NCI-H2081 (cell line): Measurements from ENCODE around the gene CCKAR.
"Not testable (repeated sequence)": the region's sequence is repeated elsewhere in the genome, so short reads cannot be mapped to it uniquely, and the experiment has no call there.

Source experiments
- DNase-seq, 2 experiments: peaks; one replicate each; lab custom pipeline; 2025; lab: John Stamatoyannopoulos, UW

Gene CCKAR, protein sequence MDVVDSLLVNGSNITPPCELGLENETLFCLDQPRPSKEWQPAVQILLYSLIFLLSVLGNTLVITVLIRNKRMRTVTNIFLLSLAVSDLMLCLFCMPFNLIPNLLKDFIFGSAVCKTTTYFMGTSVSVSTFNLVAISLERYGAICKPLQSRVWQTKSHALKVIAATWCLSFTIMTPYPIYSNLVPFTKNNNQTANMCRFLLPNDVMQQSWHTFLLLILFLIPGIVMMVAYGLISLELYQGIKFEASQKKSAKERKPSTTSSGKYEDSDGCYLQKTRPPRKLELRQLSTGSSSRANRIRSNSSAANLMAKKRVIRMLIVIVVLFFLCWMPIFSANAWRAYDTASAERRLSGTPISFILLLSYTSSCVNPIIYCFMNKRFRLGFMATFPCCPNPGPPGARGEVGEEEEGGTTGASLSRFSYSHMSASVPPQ

DNA sequence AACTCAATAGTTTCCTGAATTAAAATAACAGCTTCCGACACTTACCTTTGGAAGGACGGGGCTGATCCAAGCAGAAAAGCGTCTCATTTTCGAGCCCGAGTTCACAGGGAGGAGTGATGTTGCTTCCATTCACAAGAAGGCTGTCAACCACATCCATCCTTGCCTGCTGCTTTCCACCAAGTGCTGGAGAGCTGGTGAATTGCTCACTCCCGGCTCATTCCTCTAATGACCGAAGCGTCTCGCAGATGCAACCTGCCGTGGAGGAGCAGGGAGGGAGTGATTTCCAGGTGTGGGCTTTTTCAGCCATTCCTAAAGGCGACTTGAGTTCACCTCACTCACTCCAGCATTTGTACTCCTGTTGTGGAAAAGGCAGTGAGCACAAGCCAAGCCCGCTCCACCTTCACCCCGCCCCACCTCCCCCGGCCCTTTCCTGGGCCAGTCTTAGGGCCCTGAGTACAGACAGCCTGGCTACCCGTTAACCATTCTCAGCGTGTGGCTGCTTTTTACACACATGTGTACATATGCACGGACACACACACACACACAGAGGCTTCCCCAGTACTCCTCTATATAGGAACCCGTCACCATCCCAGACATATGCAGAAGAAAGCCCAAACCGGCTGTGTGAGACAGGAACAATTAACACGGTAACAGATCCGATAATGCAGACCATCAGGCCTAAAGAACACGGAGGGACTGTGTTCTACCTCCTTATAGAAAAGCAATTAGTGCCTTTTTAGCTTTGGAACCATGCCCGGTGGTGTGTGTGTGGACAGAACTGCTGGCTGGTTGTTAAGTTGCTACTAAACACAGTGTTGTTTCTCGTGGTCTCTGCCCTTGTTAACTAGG lies at the start of gene CCKAR:
CCKAR (minus strand) TSS at position 374 of the 849 bp plus-strand sequence; CDS start at position 157, 217 bp downstream.
- DNase-seq = peak; percentile 78 to 93

DNA sequence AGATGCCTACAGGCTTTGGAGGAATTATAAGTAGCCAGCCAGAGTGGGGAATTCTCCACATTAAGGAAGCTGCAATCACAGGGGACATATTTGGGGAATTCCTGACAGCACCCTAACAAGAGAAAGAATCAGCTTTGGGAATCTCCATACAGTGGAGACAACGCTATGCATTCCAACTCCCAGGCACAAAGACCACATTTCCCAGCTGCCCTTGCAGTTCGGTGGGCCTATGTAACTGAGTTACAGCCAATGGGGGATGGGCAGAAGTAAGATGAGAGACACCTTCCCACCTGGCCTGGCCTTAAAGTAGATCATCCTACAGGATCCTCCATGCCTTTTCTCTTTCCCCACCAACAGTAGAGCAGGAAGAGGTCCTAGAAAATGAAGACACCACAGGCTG lies 43.4 kb upstream of the CCKAR start:
- DNase-seq = no peak

- DNase-seq = no peak
Observed at GRCh38 chr4:26531491-26532116, 41.3 kb upstream of the CCKAR start.

DNA sequence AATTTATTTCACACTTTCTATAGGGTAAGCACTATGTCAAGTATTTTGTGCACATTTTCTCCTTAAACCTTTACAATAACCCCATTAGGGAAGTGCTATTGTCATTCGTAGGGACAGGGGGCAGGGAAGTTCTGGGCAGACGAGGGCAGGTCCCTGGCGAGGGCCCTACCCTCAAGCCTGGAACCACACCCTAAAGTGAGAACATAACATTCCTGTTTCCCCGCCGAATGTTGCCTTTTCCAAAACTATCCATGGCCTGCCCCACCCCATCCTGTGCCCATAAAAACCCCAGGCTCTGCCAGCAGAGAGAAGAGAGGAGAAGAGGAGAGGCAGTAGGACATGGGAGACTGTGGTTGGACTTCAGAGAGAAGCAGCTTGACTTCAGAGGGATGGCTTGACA lies 39.8 kb upstream of the CCKAR start:
- DNase-seq = no peak

- no peak for DNase-seq
Observed at GRCh38 chr4:26529479-26529878, 39.2 kb upstream of the CCKAR start.

- no peak for DNase-seq
Observed at GRCh38 chr4:26525771-26526150, 35.5 kb upstream of the CCKAR start.

- no peak for DNase-seq
Observed at GRCh38 chr4:26525136-26525770, 35.0 kb upstream of the CCKAR start.

GRCh38 chr4:26524011-26524410 lies 33.7 kb upstream of the CCKAR start:
- DNase-seq = no peak

DNA sequence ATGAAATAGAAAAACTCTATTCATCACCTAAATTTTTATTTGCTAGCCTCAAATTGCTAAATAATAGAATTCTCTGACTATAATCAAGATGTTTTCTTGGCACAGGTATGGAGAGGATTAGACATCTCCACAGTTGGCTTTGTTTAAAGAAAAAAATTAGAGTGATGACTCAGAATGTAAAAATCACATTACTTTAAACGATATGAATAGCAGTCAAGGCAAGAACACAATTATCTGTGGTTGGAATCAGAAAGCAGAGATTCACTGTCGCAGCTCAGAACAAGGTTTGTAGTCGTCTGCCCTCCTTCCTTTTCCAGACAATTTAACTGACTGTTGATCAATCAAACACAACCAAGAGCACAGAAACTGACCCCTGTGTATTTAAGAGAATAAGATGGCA lies 32.2 kb upstream of the CCKAR start:
- DNase-seq = no peak

GRCh38 chr4:26520728-26521450 lies 30.6 kb upstream of the CCKAR start:
- DNase-seq = no peak

GRCh38 chr4:26515936-26516335 lies 25.7 kb upstream of the CCKAR start:
- DNase-seq = no peak

GRCh38 chr4:26510334-26510964 lies 20.2 kb upstream of the CCKAR start:
- DNase-seq = no peak

GRCh38 chr4:26509681-26510333 lies 19.5 kb upstream of the CCKAR start:
- DNase-seq = no peak

DNA sequence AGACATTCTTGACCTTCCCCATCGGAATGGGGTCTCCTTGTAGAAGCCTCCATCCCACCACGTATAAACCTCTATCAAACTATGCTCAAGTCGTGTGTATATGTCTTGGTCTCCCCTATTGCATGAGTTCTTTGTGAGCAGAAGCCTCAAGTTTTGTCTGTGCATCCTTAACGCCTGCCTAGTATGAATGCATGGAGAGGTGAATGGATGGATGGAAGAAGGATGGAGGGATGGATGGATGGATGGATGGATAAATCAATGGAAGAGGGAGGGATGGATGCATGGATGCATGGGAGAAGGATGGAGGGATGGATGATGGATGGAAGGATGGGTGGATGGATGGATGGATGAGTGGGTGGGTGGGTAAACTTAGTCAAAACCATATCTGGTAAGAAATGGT lies 17.0 kb upstream of the CCKAR start:
- DNase-seq = no peak

DNA sequence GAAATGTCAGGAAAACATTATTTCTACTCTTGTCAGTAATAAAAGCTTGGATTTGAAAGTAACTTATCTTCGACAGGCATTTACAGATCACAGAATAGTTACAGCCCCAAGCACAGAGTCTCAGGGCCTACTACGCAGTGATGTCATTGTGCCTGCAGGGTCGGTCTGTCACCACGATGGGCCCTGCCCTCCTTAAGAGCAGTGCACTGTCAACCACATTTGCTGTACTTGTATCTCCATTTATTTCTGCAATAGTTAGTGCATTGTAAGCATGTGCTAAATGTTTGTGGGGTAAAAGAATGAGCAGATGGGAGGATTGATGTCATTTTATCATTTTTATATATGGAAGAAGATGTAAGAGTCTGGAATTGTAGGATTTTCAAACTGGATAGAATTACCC lies 13.6 kb upstream of the CCKAR start:
- no peak for DNase-seq

DNA sequence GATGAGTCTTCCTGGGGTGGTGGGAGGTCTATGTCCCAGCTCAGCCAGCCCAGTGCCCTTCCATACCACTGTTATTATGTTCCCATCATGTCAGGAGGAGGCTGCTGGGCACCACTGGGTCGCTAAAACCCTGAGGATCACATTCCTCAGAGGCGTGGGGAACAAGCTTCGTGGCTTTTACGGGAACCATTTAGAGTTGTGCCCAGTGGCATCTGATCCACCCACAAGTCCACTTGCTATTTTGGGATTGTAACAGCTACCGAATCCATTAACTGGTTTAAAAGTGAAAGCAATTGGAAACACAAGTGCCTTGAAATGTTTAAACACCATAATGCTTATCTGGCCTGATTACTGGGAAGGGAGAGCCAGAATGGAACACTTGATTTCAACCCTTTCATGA lies 13.1 kb upstream of the CCKAR start:
- DNase-seq = no peak

GRCh38 chr4:26500565-26500999 lies 10.3 kb upstream of the CCKAR start:
- not testable (repeated sequence) for DNase-seq

- DNase-seq = no peak
Observed at GRCh38 chr4:26496207-26496783, 6.0 kb upstream of the CCKAR start.

DNA sequence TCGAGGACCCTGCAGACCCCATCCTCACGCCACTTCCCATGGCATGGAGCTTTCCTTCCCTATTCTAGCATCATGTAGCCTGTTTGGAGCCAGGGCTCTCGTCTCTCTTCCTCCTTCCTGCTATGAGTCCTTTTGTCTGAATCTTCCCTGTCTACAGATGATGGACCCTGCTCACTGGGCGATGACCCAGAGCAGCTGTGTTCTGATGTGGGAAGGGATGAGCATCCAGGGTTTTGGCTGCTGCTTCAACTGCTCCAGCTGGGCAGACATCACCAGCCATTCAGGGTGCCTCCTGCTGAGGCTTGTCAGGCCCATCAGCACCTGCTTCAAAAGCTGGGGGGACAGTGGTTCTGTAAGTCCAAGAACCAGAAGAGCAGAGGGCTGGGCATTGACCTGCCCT lies 3.2 kb upstream of the CCKAR start:
- no peak for DNase-seq
